Liver (tissue), 9 donors: ENCODE data around the gene GTF2H1. TPM values are rescaled to one million over a fixed set of nuclear protein-coding genes. Genes with fewer than 3 reads are reported as not detected.

ENCODE experiments used
- DNase-seq: peaks from one replicate; pipeline ENCODE4 v3.0.0-alpha.2; 2017; ENCODE audit warnings: low spot score
- H3K27ac ChIP-seq, 2 donors: one replicate each; pipeline ENCODE4 v1.7.0; 2013; ENCODE audit warnings: inconsistent platforms in 2 of 2, low read length in 2 of 2, control low read depth in 1 of 2, low read depth in 1 of 2, mild to moderate bottlenecking in 1 of 2
- H3K27me3 ChIP-seq, 4 donors: one replicate each; pipeline versions ENCODE4 v1.6.1 to v1.7.0; 2013; ENCODE audit warnings: low read length in 3 of 4, inconsistent platforms in 1 of 4, mild to moderate bottlenecking in 1 of 4, moderate library complexity in 1 of 4; ENCODE audit not compliant: control insufficient read depth in 4 of 4, insufficient read depth in 4 of 4
- H3K36me3 ChIP-seq, 4 donors: one replicate each; pipeline versions ENCODE4 v1.6.1 to v1.7.0; 2013; ENCODE audit warnings: low read length in 3 of 4, mild to moderate bottlenecking in 3 of 4, low read depth in 1 of 4, moderate library complexity in 1 of 4; ENCODE audit not compliant: control insufficient read depth in 4 of 4, insufficient read depth in 3 of 4
- H3K4me1 ChIP-seq, 4 donors: one replicate each; pipeline versions ENCODE4 v1.6.1 to v1.7.0; 2013; ENCODE audit warnings: low read length in 3 of 4, mild to moderate bottlenecking in 3 of 4, moderate library complexity in 1 of 4; ENCODE audit not compliant: control insufficient read depth in 4 of 4, insufficient read depth in 4 of 4
- H3K4me3 ChIP-seq, 3 donors: one replicate each; pipeline versions ENCODE4 v1.6.1 to v1.7.0; 2013; ENCODE audit warnings: low read length in 3 of 3, control low read depth in 1 of 3, low read depth in 1 of 3, mild to moderate bottlenecking in 1 of 3
- H3K9ac ChIP-seq, 2 donors: one replicate each; pipeline ENCODE4 v1.7.0; 2013; ENCODE audit warnings: low read length in 2 of 2, mild to moderate bottlenecking in 2 of 2, moderate library complexity in 2 of 2, control low read depth in 1 of 2, low read depth in 1 of 2
- H3K9me3 ChIP-seq, 4 donors: one replicate each; pipeline versions ENCODE4 v1.6.1 to v1.7.0; 2013; ENCODE audit warnings: low read length in 3 of 4; ENCODE audit not compliant: control insufficient read depth in 4 of 4
- FOXA1 ChIP-seq: IDR thresholded peaks from 2 replicates; pipeline ENCODE4 v1.6.1; 2016; ENCODE audit warnings: antibody characterized with exemption
- FOXA2 ChIP-seq: IDR thresholded peaks from 2 replicates; pipeline ENCODE4 v1.6.1; 2016; ENCODE audit warnings: antibody characterized with exemption
- GABPA ChIP-seq, 2 donors: IDR thresholded peaks in 1 of 2; conservative IDR thresholded peaks in 1 of 2; 2 replicates each; pipeline ENCODE4 v1.6.1; 2016; ENCODE audit warnings: antibody characterized with exemption in 2 of 2, mild to moderate bottlenecking in 1 of 2, moderate library complexity in 1 of 2
- HNF4A ChIP-seq, 2 donors: conservative IDR thresholded peaks; 2 replicates each; pipeline ENCODE4 v1.6.1; 2016; ENCODE audit warnings: antibody characterized with exemption in 2 of 2, mild to moderate bottlenecking in 2 of 2
- HNF4G ChIP-seq: IDR thresholded peaks from 2 replicates; pipeline ENCODE4 v1.6.1; 2016; ENCODE audit warnings: antibody characterized with exemption
- JUND ChIP-seq, 2 donors: IDR thresholded peaks; 2 replicates each; pipeline ENCODE4 v1.6.1; 2016; ENCODE audit warnings: antibody characterized with exemption in 2 of 2
- NR2F2 ChIP-seq: IDR thresholded peaks from 2 replicates; pipeline ENCODE4 v1.6.1; 2016; ENCODE audit warnings: antibody characterized with exemption
- RAD21 ChIP-seq, 2 donors: IDR thresholded peaks; 2 replicates each; pipeline ENCODE4 v1.6.1; 2016; ENCODE audit warnings: antibody characterized with exemption in 2 of 2, mild to moderate bottlenecking in 2 of 2
- RXRA ChIP-seq, 2 donors: IDR thresholded peaks; 2 replicates each; pipeline ENCODE4 v1.6.1; 2017 to 2018; ENCODE audit warnings: antibody characterized with exemption in 2 of 2, mild to moderate bottlenecking in 1 of 2
- TAF1 ChIP-seq: conservative IDR thresholded peaks from 2 replicates; pipeline ENCODE4 v1.6.1; 2016; ENCODE audit warnings: antibody characterized with exemption, mild to moderate bottlenecking
- YY1 ChIP-seq: IDR thresholded peaks from 2 replicates; pipeline ENCODE4 v1.6.1; 2016; ENCODE audit warnings: antibody characterized with exemption, mild to moderate bottlenecking
- WGBS: extraction: QIAGEN DNeasy Blood & Tissue Kit; methylation state at CpG from one replicate; pipeline ENCODE4 v1.1.7; 2013; 5-methylcytosine and 5-hydroxymethylcytosine counted together
- polyA plus RNA-seq, 2 donors: library from polyadenylated mRNA; stranded (reverse) in 1 of 2; unstranded in 1 of 2; fragments of 200-250 nt in 1 of 2; fragments of >200 nt in 1 of 2; fragmentation: Nextera tagmentation in 1 of 2; extraction: Ambion mirVana in 1 of 2; gene quantifications; one replicate each; pipeline versions ENCODE4 v1.2.1 to v1.2.3, GENCODE V29; 2013 to 2015
- total RNA-seq, 2 donors: library from RNA; depleted of rRNA; stranded (reverse); fragments of >200 nt; gene quantifications; one replicate each; pipeline ENCODE4 v1.2.3, GENCODE V29; 2014
- TF ChIP-seq, protein P1 (sequence below): IDR thresholded peaks from 2 replicates; pipeline ENCODE4 v1.6.1; 2016; ENCODE audit warnings: antibody characterized with exemption, mild to moderate bottlenecking
- TF ChIP-seq, protein P2 (sequence below): IDR thresholded peaks from 2 replicates; pipeline ENCODE4 v1.6.1; 2016; ENCODE audit warnings: antibody characterized with exemption
- TF ChIP-seq, protein P3 (sequence below): fragments of 150-350 bp; IDR thresholded peaks from 2 replicates; pipeline ENCODE4 v1.5.1; 2017; ENCODE audit warnings: improper control_type of control experiment, low read depth, low read length; ENCODE audit not compliant: missing input control
- TF ChIP-seq, protein P4 (sequence below): IDR thresholded peaks from 2 replicates; pipeline ENCODE4 v1.6.1; 2016; ENCODE audit warnings: antibody characterized with exemption
- donor health status: healthy.
- donor health status: healthy.
- donor health status: healthy.
- donor health status: healthy.
- donor health status: healthy.

GTF2H1 gene
- total and polyA plus RNA-seq, 4 donors, result 11.9 to 37.7 (median 18.7) TPM

DNA sequence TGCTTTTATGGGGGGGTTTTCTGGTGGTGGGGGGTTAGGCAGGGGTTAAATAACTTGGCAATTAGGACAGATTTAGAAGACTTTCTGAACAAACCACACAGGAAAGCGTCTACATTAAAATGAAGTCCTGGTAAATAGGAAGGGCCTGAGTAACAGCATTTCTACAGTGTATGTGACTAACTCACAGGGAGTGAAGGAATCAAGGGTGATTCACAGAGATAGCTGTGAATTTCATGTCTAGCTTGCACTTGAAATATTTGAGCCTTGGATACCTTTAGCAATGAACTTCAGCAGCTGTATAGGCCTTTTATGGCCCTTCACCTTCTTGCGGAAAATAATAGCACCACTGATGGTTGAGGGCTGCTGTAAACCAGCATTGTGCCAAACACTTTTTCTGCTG lies 45.9 kb downstream of the GTF2H1 start:
- TF ChIP-seq, protein P1, sequence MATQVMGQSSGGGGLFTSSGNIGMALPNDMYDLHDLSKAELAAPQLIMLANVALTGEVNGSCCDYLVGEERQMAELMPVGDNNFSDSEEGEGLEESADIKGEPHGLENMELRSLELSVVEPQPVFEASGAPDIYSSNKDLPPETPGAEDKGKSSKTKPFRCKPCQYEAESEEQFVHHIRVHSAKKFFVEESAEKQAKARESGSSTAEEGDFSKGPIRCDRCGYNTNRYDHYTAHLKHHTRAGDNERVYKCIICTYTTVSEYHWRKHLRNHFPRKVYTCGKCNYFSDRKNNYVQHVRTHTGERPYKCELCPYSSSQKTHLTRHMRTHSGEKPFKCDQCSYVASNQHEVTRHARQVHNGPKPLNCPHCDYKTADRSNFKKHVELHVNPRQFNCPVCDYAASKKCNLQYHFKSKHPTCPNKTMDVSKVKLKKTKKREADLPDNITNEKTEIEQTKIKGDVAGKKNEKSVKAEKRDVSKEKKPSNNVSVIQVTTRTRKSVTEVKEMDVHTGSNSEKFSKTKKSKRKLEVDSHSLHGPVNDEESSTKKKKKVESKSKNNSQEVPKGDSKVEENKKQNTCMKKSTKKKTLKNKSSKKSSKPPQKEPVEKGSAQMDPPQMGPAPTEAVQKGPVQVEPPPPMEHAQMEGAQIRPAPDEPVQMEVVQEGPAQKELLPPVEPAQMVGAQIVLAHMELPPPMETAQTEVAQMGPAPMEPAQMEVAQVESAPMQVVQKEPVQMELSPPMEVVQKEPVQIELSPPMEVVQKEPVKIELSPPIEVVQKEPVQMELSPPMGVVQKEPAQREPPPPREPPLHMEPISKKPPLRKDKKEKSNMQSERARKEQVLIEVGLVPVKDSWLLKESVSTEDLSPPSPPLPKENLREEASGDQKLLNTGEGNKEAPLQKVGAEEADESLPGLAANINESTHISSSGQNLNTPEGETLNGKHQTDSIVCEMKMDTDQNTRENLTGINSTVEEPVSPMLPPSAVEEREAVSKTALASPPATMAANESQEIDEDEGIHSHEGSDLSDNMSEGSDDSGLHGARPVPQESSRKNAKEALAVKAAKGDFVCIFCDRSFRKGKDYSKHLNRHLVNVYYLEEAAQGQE, result no peak
- TF ChIP-seq TAF1, result no peak
- no peak for TF ChIP-seq RAD21 (IDR thresholded peaks at IDR 0.05)
- TF ChIP-seq JUND (IDR thresholded peaks at IDR 0.05), result no peak
- no peak for TF ChIP-seq RXRA (IDR thresholded peaks at IDR 0.05)
- TF ChIP-seq FOXA1, result no peak
- no peak for TF ChIP-seq NR2F2
- no peak for TF ChIP-seq YY1
- TF ChIP-seq, protein P2, sequence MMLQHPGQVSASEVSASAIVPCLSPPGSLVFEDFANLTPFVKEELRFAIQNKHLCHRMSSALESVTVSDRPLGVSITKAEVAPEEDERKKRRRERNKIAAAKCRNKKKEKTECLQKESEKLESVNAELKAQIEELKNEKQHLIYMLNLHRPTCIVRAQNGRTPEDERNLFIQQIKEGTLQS, result no peak
- H3K4me3 ChIP-seq, result no peak overlapping the region
- H3K36me3 ChIP-seq, result peaks cover 4 to 37% (median 29%) of the 10 kb centered on the region in 4 donors
- H3K9me3 ChIP-seq, result no peaks in the 10 kb centered on the region
- no peak for DNase-seq
- no peaks in the 10 kb centered on the region for H3K27me3 ChIP-seq
- H3K27ac ChIP-seq, result no peak overlapping the region
- no peaks in the 10 kb centered on the region for H3K4me1 ChIP-seq
- no peak overlapping the region for H3K9ac ChIP-seq
- WGBS, result 84% methylated on average over 2 of the region's 2 CpGs

DNA sequence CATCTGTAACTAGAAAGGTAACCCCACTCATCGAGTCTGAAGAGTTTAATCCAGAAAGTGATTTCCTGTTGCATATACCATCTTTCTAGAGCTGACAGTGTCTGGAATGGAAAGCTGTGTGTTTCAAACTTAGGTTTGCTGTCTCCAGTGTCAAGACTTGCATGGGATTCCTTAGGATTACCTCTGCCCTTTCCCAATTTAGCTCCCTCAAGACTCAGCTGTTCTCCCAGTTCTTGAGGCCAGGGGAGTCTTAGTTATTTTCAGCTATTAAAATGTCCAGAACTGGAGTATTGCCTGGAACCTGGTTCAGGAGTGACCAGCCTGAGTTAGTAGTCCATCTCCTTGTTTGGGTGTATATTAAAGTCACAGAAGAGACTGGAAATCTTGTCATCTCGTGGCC lies 47.0 kb downstream of the GTF2H1 start:
- H3K4me3 ChIP-seq, result no peak overlapping the region
- TF ChIP-seq TAF1 (no peak), HNF4G (no peak), FOXA2 (no peak)
- TF ChIP-seq, protein P2, result no peak
- TF ChIP-seq, protein P1, result no peak
- H3K9ac ChIP-seq, result no peak overlapping the region
- H3K36me3 ChIP-seq, result peaks cover 3 to 28% (median 20%) of the 10 kb centered on the region in 4 donors
- no peaks in the 10 kb centered on the region for H3K9me3 ChIP-seq
- no peaks in the 10 kb centered on the region for H3K4me1 ChIP-seq
- H3K27me3 ChIP-seq, result no peaks in the 10 kb centered on the region
- DNase-seq, result no peak
- no peak overlapping the region for H3K27ac ChIP-seq
- 87% methylated on average over 2 of the region's 2 CpGs for WGBS

DNA sequence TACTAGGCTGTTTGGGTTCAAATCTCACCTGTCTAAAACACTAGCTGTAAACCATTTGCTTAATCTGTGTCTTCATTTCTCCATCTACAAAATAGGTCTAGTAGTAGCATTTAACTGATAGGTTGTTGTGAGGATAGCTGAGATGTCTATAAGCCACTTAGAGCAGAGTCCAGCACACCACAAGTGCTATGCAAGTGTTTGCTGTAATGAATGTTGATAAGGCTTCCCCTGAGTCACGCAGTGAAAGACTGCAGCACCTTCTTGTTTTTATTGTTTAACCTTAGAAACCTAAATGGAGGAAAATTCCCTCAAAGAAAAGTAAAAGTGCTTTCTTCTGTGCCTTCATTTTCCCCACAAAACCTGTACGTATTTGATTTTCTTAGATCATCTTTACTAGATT lies 48.9 kb downstream of the GTF2H1 start:
- no peaks in the 10 kb centered on the region for H3K9me3 ChIP-seq
- H3K36me3 ChIP-seq, result peaks cover 0 to 14% (median 8%) of the 10 kb centered on the region in 4 donors
- H3K4me1 ChIP-seq, result no peaks in the 10 kb centered on the region
- 96% methylated on average over 2 of the region's 2 CpGs for WGBS
- H3K27me3 ChIP-seq, result no peaks in the 10 kb centered on the region
- H3K4me3 ChIP-seq, result no peak overlapping the region
- no peak for DNase-seq
- H3K9ac ChIP-seq, result no peak overlapping the region
- H3K27ac ChIP-seq, result no peak overlapping the region
- TF ChIP-seq TAF1, result no peak
- no peak for TF ChIP-seq YY1
- TF ChIP-seq RXRA (IDR thresholded peaks at IDR 0.05), result no peak
- TF ChIP-seq, protein P3, sequence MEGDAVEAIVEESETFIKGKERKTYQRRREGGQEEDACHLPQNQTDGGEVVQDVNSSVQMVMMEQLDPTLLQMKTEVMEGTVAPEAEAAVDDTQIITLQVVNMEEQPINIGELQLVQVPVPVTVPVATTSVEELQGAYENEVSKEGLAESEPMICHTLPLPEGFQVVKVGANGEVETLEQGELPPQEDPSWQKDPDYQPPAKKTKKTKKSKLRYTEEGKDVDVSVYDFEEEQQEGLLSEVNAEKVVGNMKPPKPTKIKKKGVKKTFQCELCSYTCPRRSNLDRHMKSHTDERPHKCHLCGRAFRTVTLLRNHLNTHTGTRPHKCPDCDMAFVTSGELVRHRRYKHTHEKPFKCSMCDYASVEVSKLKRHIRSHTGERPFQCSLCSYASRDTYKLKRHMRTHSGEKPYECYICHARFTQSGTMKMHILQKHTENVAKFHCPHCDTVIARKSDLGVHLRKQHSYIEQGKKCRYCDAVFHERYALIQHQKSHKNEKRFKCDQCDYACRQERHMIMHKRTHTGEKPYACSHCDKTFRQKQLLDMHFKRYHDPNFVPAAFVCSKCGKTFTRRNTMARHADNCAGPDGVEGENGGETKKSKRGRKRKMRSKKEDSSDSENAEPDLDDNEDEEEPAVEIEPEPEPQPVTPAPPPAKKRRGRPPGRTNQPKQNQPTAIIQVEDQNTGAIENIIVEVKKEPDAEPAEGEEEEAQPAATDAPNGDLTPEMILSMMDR, result no peak
- TF ChIP-seq, protein P4, sequence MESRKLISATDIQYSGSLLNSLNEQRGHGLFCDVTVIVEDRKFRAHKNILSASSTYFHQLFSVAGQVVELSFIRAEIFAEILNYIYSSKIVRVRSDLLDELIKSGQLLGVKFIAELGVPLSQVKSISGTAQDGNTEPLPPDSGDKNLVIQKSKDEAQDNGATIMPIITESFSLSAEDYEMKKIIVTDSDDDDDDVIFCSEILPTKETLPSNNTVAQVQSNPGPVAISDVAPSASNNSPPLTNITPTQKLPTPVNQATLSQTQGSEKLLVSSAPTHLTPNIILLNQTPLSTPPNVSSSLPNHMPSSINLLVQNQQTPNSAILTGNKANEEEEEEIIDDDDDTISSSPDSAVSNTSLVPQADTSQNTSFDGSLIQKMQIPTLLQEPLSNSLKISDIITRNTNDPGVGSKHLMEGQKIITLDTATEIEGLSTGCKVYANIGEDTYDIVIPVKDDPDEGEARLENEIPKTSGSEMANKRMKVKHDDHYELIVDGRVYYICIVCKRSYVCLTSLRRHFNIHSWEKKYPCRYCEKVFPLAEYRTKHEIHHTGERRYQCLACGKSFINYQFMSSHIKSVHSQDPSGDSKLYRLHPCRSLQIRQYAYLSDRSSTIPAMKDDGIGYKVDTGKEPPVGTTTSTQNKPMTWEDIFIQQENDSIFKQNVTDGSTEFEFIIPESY, result no peak
- TF ChIP-seq, protein P2, result no peak
- TF ChIP-seq JUND (IDR thresholded peaks at IDR 0.05), result no peak
- no peak for TF ChIP-seq HNF4A (conservative IDR thresholded peaks at IDR 0.05)
- no peak for TF ChIP-seq GABPA (IDR thresholded peaks at IDR 0.05 in 1 of 2, conservative IDR thresholded peaks at IDR 0.05 in 1 of 2)
